Duodenal mucosa (tissue), 2 donors: ENCODE data around the gene TAF3.

ENCODE experiments used
- H3K27ac ChIP-seq: one replicate; pipeline ENCODE4 v1.7.0; 2013; ENCODE audit warnings: low read depth, low read length
- H3K27me3 ChIP-seq, 2 donors: one replicate each; pipeline ENCODE4 v1.7.0; 2013; ENCODE audit warnings: low read length in 2 of 2, control low read depth in 1 of 2; ENCODE audit not compliant: insufficient read depth in 2 of 2, control insufficient read depth in 1 of 2
- H3K36me3 ChIP-seq, 2 donors: one replicate each; pipeline ENCODE4 v1.7.0; 2013; ENCODE audit warnings: low read length in 2 of 2, control low read depth in 1 of 2; ENCODE audit not compliant: insufficient read depth in 2 of 2, control insufficient read depth in 1 of 2
- H3K4me1 ChIP-seq, 2 donors: one replicate each; pipeline ENCODE4 v1.7.0; 2013; ENCODE audit warnings: low read length in 2 of 2, control low read depth in 1 of 2; ENCODE audit not compliant: insufficient read depth in 2 of 2, control insufficient read depth in 1 of 2
- H3K4me3 ChIP-seq, 2 donors: one replicate each; pipeline ENCODE4 v1.7.0; 2013; ENCODE audit warnings: low read length in 2 of 2, low read depth in 1 of 2
- H3K9ac ChIP-seq, 2 donors: one replicate each; pipeline ENCODE4 v1.7.0; 2013; ENCODE audit warnings: low read length in 2 of 2, low read depth in 1 of 2
- H3K9me3 ChIP-seq, 2 donors: one replicate each; pipeline ENCODE4 v1.7.0; 2013; ENCODE audit warnings: low read length in 2 of 2, control low read depth in 1 of 2; ENCODE audit not compliant: control insufficient read depth in 1 of 2

The TAF3 gene

DNA sequence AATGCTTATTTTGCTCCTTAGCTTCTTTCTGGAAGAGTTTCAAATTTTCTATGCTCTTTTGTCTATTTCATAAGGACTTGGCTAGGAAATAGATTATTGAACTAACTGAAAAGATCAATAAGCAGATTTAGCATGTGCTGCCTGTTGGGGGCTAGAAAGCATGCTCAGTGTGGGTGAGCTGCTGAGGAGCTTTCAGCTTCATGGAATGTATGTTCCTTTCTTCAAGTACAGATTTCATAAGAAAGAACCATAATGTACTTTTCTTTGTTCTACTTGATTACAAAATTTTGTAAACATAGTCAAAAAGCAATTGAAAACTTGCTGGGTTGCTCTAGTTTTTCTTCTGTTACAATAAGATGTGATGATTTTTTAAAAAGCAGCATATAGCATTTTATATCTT is 73.8 kb downstream of the TAF3 start:
- Histone ChIP-seq H3K9me3 (no peaks in the 10 kb centered on the region), H3K36me3 (peaks cover 0 to 3% of the 10 kb centered on the region in 2 donors), H3K4me1 (peaks cover 0 to 8% of the 10 kb centered on the region in 2 donors), H3K4me3 (no peak overlapping the region), H3K27me3 (no peaks in the 10 kb centered on the region), H3K9ac (no peak overlapping the region), H3K27ac (no peak overlapping the region)

DNA sequence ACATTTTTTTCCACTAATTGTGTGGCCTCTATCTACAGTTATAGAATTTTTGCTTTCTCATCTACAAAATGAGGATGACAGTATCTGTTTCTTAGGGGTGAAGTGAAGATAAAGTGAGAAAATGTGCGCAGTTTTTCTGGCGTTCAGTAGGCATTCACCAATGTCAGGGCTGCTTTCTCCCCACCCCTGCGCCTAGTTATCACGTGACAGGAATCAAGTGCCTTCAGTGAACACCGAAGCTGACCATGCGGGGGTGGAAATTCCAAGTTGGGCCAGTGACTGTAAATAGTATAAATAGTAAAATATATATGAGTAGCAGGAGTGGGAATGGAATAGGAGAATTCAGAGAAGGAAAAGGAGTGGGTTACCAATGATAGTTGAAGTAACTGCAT is 77.4 kb downstream of the TAF3 start:
- no peak overlapping the region for H3K4me3 ChIP-seq
- no peak overlapping the region for H3K27ac ChIP-seq
- H3K27me3 ChIP-seq, result no peaks in the 10 kb centered on the region
- H3K9ac ChIP-seq, result no peak overlapping the region
- H3K9me3 ChIP-seq, result no peaks in the 10 kb centered on the region
- peaks cover 0 to 8% of the 10 kb centered on the region in 2 donors for H3K36me3 ChIP-seq
- peaks cover 0 to 3% of the 10 kb centered on the region in 2 donors for H3K4me1 ChIP-seq

GRCh38 chr10:7896297-7896696 is 78.0 kb downstream of the TAF3 start:
- Histone ChIP-seq H3K9me3 (no peaks in the 10 kb centered on the region), H3K9ac (no peak overlapping the region), H3K4me3 (no peak overlapping the region), H3K36me3 (peaks cover 0 to 8% of the 10 kb centered on the region in 2 donors), H3K27me3 (no peaks in the 10 kb centered on the region), H3K4me1 (no peaks in the 10 kb centered on the region), H3K27ac (no peak overlapping the region)

GRCh38 chr10:7901256-7901655 is 83.0 kb downstream of the TAF3 start:
- no peak overlapping the region for H3K27ac ChIP-seq
- H3K4me3 ChIP-seq, result no peak overlapping the region
- H3K36me3 ChIP-seq, result peaks cover 0 to 8% of the 10 kb centered on the region in 2 donors

DNA sequence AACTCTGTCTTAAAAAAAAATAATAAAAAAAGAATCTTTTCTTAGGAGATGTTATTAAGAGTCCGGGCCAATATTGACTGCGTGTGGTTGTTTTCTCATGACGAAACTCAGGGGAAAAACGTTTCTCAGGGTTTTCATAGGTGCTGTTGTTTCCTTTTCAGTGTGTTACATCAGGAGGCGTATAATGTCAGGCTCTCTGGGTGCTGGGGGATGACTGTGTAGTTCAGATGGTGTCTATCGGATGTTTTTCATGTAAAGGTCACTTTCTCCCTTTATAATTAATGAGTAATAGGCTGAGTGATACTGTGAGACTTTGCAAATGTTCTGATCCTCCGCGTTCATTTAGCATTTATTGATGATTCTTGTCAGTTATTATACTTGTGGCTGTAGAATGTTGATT is 84.1 kb downstream of the TAF3 start:
- Histone ChIP-seq H3K9me3 (no peaks in the 10 kb centered on the region), H3K4me1 (no peaks in the 10 kb centered on the region), H3K27ac (no peak overlapping the region), H3K27me3 (no peaks in the 10 kb centered on the region), H3K4me3 (no peak overlapping the region), H3K9ac (no peak overlapping the region), H3K36me3 (peaks cover 0 to 4% of the 10 kb centered on the region in 2 donors)

More at GRCh38 chr10:7901256-7901655, 83.0 kb downstream of the TAF3 start:
- Histone ChIP-seq H3K9ac (no peak overlapping the region), H3K27me3 (no peaks in the 10 kb centered on the region), H3K9me3 (no peaks in the 10 kb centered on the region), H3K4me1 (no peaks in the 10 kb centered on the region)

- H3K36me3 ChIP-seq, result peaks cover 0 to 4% of the 10 kb centered on the region in 2 donors
- no peaks in the 10 kb centered on the region for H3K27me3 ChIP-seq
- H3K27ac ChIP-seq, result no peak overlapping the region
- peaks cover 0 to 6% of the 10 kb centered on the region in 2 donors for H3K4me1 ChIP-seq
- H3K9ac ChIP-seq, result no peak overlapping the region
- no peaks in the 10 kb centered on the region for H3K9me3 ChIP-seq
- no peak overlapping the region for H3K4me3 ChIP-seq
These were observed 85.5 kb downstream of the TAF3 start for GRCh38 chr10:7903851-7904250.

DNA sequence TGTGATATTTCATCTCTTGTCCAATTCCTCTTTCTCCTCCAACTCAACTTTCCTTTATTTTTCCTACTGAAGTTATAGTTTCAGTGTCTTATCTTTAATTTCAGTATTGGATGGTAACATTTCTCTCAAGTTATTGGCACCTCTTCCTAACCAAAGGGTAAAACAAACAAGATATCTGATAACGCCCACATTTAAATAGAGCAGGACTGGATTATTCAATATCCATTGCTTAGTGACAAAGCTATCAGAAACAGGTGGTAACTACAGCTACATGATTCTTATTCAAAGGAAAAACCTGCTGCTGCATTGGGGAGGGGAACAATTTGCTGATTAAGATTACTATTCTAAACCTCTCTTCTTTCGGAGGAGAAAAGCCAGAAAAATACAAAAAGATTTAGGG is 87.8 kb downstream of the TAF3 start:
- Histone ChIP-seq H3K9ac (no peak overlapping the region), H3K36me3 (no peaks in the 10 kb centered on the region), H3K27ac (no peak overlapping the region), H3K4me1 (peaks cover 0 to 8% of the 10 kb centered on the region in 2 donors), H3K27me3 (no peaks in the 10 kb centered on the region), H3K4me3 (no peak overlapping the region), H3K9me3 (no peaks in the 10 kb centered on the region)

DNA sequence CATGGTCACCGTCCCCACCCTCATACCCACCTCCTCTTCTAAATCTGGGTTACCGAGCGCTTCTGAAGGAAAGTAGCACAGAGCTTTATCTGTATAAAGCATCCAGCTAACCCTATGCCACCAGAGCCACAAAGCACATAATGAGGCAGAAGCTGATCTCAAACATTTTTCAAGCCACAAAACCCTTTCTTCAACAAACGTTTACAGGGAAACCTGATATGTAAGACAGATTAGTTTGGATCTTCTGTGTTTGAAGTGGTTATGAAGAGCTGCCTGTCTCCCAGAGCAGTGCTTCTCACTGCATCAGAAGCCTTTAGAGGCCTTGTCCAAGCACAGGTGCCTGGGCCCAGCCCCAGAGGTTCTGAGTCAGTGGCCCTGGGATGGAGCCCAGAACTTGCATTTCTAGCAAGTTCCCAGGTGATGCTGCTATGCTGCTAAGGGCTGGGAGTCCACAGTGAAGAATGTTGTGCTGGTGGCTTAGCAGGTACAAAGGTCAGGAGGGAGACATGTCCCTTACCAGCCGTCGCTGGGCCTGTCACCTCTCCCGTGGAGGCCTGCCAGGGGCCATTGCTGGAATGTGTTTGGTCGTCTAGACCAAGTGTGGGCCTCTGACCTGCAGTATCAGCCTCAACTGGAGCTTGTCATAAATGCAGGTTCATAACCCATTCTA is 90.4 kb downstream of the TAF3 start:
- H3K36me3 ChIP-seq, result no peaks in the 10 kb centered on the region
- no peaks in the 10 kb centered on the region for H3K27me3 ChIP-seq
- H3K9ac ChIP-seq, result no peak overlapping the region
- no peaks in the 10 kb centered on the region for H3K9me3 ChIP-seq
- H3K4me3 ChIP-seq, result no peak overlapping the region
- peaks cover 0 to 8% of the 10 kb centered on the region in 2 donors for H3K4me1 ChIP-seq
- H3K27ac ChIP-seq, result no peak overlapping the region

DNA sequence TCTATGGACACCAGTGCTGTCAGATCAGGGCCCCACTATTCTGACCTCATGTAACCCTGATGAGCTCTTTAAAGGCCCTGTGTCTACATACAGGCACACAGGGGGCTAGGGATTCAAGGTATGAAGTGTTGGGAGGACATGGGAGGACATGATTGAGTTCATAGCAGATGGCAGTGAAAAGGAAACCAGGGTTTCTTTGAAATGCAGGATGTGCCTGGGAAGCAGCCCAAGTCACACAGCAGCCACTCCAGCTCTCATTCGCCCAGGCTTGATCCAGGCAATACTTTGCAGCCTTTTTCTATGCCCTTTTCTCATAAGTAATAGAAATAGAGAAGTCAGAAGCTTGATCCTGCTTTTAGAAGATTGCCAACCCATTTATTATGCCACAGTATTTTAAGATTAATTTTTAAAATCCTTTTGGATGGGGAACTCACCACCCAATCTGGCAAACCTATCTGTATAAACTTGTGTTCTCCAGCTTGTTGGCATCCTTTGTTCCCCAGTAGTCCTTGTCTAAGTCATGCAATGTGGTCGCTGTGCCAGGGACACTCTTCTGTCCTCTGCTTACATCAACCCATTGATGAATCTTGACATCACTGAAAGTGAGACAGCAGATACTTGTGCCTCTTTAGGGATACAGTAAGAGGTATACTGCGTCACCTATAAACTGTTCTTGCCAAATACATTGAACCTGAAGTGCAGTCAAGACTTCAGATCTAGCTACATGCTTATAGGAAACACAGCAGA is 95.0 kb downstream of the TAF3 start:
- no peak overlapping the region for H3K4me3 ChIP-seq
- no peaks in the 10 kb centered on the region for H3K9me3 ChIP-seq
- H3K27me3 ChIP-seq, result no peaks in the 10 kb centered on the region
- H3K4me1 ChIP-seq, result peaks cover 0 to 8% of the 10 kb centered on the region in 2 donors
- H3K27ac ChIP-seq, result no peak overlapping the region
- H3K9ac ChIP-seq, result no peak overlapping the region
- no peaks in the 10 kb centered on the region for H3K36me3 ChIP-seq

DNA sequence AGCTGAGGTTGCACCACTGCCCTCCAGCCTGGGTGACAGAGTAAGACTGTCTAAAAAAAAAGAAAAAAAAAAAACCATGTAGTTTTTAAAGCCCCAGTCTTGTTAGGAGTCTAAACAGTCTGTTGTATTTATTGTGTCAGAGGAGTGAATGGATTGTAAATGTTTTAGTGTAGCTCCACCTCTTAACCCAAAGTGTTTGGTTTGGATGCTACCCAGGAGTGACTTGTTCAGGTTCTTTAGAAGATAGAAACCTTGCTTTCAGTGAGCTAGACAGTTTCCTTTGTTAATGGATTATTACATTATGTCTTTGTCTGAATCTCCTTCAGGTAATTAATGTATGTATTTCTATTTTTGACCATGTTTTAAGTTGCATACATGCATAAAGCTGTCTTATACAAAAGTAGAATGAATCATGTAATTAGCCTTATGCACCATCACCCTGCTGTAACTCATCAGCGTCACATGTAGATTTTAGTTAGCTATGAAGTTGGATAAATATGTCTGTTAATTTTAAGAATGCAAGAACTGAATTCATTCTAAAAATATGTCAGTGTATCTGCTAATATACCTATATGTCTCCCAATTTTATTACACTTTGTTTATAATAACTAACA is 97.7 kb downstream of the TAF3 start:
- Histone ChIP-seq H3K36me3 (no peaks in the 10 kb centered on the region), H3K9me3 (no peaks in the 10 kb centered on the region), H3K27ac (no peak overlapping the region), H3K4me3 (no peak overlapping the region), H3K27me3 (no peaks in the 10 kb centered on the region), H3K4me1 (no peaks in the 10 kb centered on the region), H3K9ac (no peak overlapping the region)
